ENCODE results near the gene ACR.

DNA sequence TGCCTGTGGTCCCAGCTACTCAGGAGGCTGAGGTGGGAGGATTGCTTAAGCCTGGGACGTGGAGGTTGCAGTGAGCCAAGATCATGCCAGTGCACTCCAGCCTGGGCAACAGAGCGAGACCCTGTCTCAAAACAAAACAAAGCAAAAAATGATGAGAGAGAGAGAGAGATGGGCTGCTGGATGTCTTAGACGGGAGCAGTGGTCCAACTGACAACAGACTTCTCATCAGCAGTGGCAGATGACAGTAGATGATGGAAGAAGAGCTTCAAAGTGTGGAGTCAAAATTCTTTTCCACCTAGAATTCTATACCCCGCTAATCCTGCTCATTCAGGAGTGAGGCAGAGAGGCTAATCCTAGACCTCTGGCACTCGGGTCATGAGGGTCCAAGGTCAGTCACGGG is 29.0 kb upstream of the ACR start:
- no peak for TF ChIP-seq TAF1 (IDR thresholded peaks at IDR 0.05; ENCODE audit: low read depth, low read length)
- TF ChIP-seq POLR2AphosphoS5 (IDR thresholded peaks at IDR 0.05; ENCODE audit: low read depth, low read length) = no peak
- TF ChIP-seq POLR2A (IDR thresholded peaks at IDR 0.05; ENCODE audit: low read depth, low read length) = no peak
- no peak for TF ChIP-seq SPI1 (IDR thresholded peaks at IDR 0.05; ENCODE audit: low read depth, low read length)
- no peak for TF ChIP-seq POU2F2 (IDR thresholded peaks at IDR 0.05; ENCODE audit: low read depth, low read length)
